SK-N-SH treated with all-trans-retinoic acid at 6 μM for 48 hours (cell line): Measurements from ENCODE around the gene SERPING1.

Experiments used
- CSRNP3 ChIP-seq: fragments of 250-450 bp; sonication (Bioruptor Pico); IDR thresholded peaks from 2 replicates; pipeline ENCODE4 v1.5.1; 2021; ENCODE audit warnings: mild to moderate bottlenecking, moderate library complexity
- GLIS3 ChIP-seq: fragments of 250-450 bp; sonication (Bioruptor Pico); IDR thresholded peaks from 2 replicates; pipeline ENCODE4 v1.5.0; 2020; ENCODE audit warnings: mild to moderate bottlenecking, moderate library complexity
- PATZ1 ChIP-seq: fragments of 250-450 bp; sonication (Bioruptor Pico); IDR thresholded peaks from 2 replicates; pipeline ENCODE4 v1.8.0; 2020; ENCODE audit warnings: mild to moderate bottlenecking, moderate library complexity, borderline replicate concordance
- PPARA ChIP-seq: fragments of 250-450 bp; sonication (Bioruptor Pico); IDR thresholded peaks from 2 replicates; pipeline ENCODE4 v1.5.0; 2020; ENCODE audit warnings: mild to moderate bottlenecking, borderline replicate concordance
- RARB ChIP-seq: fragments of 250-450 bp; sonication (Bioruptor Pico); IDR thresholded peaks from 2 replicates; pipeline ENCODE4 v1.8.0; 2021; ENCODE audit warnings: mild to moderate bottlenecking, moderate library complexity
- ZC3H10 ChIP-seq: fragments of 250-450 bp; sonication (Bioruptor Pico); IDR thresholded peaks from 2 replicates; pipeline ENCODE4 v1.5.1; 2021; ENCODE audit warnings: mild to moderate bottlenecking, moderate library complexity
- ZFP3 ChIP-seq: fragments of 250-450 bp; sonication (Bioruptor Pico); IDR thresholded peaks from 2 replicates; pipeline ENCODE4 v1.5.0; 2020; ENCODE audit warnings: mild to moderate bottlenecking, moderate library complexity
- ZFP30 ChIP-seq: fragments of 450-650 bp; formaldehyde crosslinking; IDR thresholded peaks from 2 replicates; pipeline ENCODE4 v1.5.0; 2022; ENCODE audit warnings: mild to moderate bottlenecking, moderate library complexity
- ZNF70 ChIP-seq: fragments of 450-650 bp; formaldehyde crosslinking; IDR thresholded peaks from 2 replicates; pipeline ENCODE4 v1.5.0; 2020; ENCODE audit warnings: mild to moderate bottlenecking, moderate library complexity

GRCh38 chr11:57560146-57560545, 37.3 kb upstream of the SERPING1 start:
- TF ChIP-seq ZFP3 (no peak), RARB (CRISPR knock-in tag) (no peak), CSRNP3 (no peak), GLIS3 (no peak), ZC3H10 (CRISPR knock-in tag) (no peak), PATZ1 (no peak), ZFP30 (CRISPR knock-in tag) (no peak), ZNF70 (CRISPR knock-in tag) (no peak), PPARA (CRISPR knock-in tag) (no peak)
